Stimulated activated CD8-positive, alpha-beta memory T cell treated with anti-CD3 and anti-CD28 coated beads, Interleukin-15, amount 100 ng/mL, for 48 hours (primary cell): ENCODE data around the gene MYO1E.
"Not testable (repeated sequence)": the region's sequence is repeated elsewhere in the genome, so short reads cannot be mapped to it uniquely, and the experiment has no call there.

Experiments
- DNase-seq, 2 donors: peaks; one replicate each; pipeline ENCODE4 v3.0.0-alpha.2; 2020; ENCODE audit warnings: low read depth in 2 of 2

The MYO1E gene

GRCh38 chr15:59292442-59293151 lies 80.1 kb downstream of the MYO1E start:
- DNase-seq = no peak

DNA sequence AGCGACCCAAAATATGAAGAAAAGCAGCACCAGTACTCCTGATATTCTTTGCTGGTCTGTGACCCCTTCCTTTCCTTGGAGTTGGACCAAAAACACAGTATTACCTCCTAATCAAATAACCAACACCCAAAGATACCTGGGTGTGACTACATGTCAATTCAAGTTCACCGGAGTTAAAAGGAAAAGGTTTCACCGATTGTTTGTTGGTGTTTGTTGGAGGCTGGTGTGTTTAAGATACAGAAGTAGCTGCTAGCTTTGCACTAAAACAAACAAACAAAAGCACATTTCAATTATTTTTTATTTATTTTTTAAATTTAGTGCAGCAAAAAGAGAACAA lies 81.5 kb downstream of the MYO1E start:
- DNase-seq = no peak

DNA sequence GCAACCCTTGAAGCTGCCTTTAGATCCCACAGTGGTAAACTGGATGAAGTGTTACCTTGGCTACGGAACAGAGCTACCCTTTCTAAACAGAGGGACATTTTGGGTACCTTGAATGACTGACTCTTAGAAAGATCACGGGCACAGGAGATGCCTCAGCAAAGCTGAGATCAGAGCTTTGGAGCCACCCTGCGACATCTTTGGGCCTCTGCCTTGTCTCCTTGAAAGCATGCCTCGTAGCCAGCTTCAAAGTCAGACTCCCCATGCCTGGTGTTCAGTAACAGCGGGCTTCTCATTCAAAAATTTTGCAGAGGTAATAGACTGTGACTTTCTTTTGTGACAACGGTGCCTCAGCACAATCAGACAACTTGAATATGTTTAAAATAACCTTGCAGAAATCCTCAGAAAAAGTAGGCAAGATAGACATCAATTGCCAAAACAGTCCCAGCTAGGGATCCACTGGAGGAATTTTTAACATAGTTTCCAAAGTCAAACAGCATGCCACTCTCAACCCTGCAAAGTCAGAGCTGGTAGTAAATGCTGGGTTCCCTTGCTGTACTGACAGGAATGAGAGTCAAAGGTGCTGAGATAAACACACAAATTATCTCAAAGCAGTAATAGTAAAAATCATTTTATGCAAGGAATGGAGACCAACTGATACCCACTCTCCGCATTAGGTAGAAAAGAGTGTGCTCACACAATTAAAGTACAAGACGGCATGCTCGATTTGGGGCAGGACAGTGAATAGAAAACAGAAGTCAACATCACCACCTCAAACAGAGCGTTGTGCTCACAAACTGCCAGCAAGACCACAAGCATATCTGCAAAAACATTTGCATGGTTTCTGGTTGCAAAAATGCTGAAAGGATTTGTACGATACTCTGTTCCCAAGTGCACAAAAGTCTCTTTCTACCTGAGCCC lies 82.1 kb downstream of the MYO1E start:
- DNase-seq = no peak

DNA sequence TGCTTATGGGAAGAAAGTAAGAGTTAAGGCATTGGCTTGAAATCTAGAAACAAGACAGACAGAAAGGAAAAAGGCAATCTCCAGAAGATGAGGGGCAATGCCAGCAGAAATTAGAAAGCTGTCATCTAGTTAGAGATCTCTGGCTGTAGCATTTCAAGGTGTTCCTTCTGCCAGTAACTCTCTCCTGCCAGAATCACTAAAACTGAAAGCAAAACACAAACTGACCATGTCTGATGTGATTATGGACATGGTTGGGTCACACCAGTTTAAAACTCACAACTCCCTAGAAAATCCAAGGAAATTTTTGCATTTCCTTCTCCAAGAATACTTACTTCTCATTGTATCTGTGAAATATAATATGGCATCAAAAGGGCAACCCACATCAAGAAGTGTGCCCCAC lies 83.1 kb downstream of the MYO1E start:
- no peak for DNase-seq

DNA sequence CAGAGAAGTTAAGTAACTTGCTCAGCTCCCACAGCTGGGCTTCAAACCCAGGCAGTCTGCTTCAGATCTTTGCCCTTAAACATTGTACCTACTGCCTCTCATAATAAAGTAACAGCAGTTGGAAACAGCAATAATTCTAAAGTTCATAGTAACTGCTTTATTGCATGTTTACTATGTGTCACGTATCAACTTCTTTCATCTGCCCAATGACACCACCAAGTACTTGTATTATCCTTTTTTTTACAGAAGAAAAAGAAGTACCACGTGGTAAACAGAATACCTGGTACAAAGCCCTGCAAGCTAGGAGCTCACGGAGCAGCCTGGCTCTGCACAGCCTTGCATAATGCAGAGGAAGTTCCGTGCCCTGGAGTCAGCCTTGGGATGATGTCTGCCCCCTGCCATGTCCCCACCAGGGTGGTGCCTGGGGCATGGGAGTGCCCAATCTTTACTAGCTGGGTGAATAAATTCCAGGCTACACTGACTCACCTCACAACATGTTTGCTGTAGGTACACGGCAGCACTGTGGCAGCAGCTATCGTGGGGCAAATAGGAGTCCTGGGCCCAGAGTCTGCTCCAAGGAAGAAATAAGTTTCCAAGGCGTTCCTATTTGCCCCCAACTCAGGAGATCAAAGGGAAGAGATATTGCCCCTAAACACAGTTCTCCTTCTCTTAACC lies 88.8 kb downstream of the MYO1E start:
- DNase-seq = no peak

- no peak for DNase-seq
Observed at GRCh38 chr15:59282515-59283337, 89.9 kb downstream of the MYO1E start.

GRCh38 chr15:59281699-59282098 lies 91.0 kb downstream of the MYO1E start:
- DNase-seq = no peak

DNA sequence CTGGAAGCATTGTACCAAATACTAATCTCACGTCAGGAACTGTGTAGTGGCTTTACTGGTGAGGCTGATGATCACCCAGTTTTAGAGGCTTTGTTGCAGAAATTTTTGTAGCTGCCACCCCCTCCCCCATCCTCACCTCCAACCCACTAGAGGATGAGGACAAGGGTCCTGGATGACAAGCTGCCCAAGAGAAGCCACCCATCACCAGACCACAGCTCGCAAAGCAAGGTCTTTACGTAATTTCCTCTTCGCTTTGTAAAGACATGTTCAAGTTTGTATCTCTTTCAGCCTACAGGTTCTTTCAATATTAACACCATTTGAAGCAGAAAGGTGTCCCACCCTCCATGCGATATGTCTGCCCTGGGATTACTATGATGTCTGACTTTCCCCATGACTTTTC lies 91.8 kb downstream of the MYO1E start:
- no peak for DNase-seq

- not testable (repeated sequence) for DNase-seq
Observed at GRCh38 chr15:59280292-59280691, 92.4 kb downstream of the MYO1E start.

- no peak for DNase-seq
Observed at GRCh38 chr15:59279023-59279422, 93.6 kb downstream of the MYO1E start.

DNA sequence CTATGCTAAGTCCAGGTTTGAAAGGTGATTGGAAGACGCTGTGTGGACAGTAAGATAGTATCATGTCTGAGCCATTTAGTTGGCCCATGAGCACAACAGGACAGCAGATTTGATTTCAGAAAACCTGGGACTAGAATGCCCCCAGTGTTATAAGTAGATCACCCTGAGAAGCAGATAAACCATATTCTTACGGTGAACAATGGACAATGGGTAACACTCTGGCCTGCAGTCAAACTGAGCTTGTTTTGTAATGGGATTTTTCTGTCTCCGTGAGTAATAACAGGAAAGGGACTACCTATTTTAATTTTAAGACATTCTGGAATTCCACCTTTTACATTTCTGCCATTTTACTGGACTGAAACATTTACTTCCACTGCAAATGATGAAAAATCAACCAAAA lies 94.6 kb downstream of the MYO1E start:
- DNase-seq = no peak

DNA sequence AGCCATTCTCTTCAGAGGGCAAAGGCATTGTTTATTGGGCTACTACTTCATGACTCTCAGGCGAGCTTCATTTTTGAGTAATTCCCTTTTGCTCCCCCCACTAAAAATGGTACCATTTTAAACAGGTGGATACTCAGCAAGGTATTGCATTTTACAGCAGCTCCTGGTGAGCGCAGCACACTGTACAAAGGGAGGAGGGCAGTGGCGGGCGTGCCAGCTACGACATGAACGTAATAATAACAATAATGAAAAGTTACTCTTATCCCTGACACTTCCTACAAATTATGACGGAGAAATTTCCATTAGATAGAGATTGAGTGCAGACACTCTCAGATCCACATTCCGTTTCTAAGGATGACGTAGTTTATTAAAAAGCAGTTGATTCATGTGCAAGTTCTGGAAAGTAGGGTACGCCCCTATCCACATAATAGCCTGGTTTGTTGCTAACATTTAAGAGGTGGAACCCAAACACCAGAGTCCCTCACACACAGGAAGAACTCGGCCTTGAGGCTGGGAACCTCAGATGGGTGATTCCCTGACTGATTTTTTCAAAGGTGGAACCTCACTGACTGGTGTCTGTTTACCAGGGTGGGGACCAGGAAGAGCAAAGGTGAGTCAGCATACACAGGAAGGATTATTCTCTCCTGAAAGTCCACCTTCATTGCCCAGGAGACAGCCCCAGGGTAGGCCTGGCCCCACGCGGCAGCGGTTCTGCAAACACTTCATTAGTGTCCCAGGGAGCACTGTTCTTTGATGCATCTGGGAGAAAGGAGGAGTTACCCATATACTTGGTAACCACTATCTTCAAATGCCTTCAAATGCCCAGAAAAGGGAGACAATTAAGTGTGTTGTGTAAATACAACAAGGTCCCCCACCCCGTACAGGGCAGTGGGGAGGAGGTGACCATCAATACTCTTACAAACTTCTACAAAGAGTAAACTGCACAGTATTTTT lies 96.2 kb downstream of the MYO1E start:
- DNase-seq = no peak

DNA sequence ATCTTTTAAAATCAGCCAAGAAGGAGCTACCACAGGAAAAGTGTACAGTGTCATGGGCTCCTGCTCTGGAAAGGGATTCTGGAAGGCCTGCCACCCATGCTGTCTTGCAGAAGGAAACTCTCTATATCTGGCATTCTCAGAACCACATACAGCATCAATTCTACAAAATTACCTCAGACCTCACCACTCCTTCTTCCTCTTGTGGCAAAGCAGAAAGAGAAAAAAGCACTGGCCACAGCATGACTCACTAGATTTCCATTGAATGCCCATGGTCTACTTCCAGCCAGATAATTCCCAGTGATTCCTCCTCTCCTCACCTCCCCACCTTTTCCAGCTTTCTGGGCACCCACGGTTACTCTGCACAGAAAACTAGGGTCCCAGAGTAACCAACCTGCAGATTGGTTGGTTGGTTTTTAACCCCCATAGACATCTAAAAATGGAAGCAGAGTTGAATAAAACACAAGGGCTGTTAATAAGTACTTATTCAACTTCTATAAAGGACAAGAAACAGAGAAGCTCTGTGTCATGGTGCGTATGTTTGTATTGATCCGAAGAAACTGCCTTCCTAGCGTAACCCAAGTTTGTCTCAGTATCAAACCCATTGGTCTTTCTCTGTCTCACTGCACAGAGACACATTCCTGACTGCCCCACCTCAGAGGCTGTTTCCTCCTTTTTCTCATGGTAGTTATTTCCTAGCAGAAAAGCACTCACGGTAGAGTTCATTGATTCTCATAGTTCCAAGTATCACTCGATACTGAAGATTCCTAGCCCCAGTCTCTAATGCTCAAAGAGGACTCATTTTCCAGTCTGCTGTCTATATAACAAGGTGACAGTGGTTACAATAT lies 98.3 kb downstream of the MYO1E start:
- DNase-seq = no peak

DNA sequence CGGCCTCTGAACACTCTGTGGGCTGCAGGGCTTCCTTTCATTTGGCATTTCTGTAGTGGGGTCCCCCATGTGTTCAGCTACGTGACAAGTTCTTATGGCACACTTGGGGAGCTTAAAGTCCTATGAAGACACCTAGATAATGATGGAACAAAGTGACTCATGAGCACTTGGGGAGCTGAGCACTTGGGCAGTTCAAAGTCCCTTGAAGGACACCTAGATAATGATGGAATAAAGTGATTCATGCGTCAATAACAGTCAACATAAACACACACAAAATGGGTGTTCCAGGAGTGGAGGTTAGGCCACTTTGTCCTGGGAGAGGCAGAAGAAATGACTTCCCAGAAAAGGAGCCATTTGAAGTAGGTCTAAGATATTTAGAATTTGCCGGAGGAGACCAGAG lies 99.4 kb downstream of the MYO1E start:
- no peak for DNase-seq

DNA sequence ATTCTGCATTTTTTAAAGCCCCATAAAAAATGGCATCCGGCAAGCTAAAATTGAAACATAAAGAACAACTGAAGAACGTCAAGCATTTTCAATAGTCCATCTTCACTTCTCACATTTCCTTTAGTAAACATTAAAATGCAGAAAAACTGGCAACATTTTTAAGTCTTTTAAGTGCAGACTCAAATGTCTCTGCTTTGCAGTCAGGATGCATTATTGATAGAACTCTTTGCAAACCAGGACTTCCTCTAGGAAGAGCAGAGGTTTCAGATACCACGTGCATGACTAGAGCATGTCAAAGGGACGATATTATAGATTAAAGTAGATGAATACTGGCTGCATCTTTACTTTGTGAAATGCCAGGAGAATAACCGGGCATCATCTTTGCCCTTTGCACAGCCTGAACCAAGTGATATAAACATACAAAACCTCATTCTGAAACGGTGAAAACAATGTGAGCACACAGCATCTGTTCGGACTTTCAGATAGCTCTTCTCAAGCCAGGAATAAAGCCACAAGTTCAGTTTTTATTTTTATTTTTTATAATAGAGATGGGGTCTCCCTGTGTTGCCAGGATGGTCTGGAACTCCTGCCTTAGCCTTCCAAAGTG lies 101.0 kb downstream of the MYO1E start:
- DNase-seq = no peak

GRCh38 chr15:59268852-59269407 lies 103.7 kb downstream of the MYO1E start:
- no peak for DNase-seq

GRCh38 chr15:59268168-59268851 lies 104.4 kb downstream of the MYO1E start:
- no peak for DNase-seq

DNA sequence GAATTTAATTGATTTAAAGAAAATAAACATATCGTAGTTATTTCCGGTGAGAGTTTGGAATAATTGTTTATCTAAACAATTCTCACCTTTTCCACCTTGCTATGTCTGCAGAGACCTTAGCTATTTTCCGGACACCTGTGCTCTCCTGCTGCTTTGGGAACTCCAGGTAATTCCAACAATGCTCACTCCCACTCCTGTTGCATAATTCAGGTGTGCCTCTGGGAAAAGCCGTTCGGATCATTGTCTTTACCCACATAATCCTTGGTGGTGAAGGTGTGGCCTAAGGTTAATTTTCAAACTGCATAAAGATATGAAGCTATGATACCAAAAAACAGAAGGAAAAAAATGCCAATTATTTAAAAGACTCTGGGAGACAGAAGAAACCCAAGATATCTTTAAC lies 106.6 kb downstream of the MYO1E start:
- DNase-seq = no peak
